ENCODE data around the gene PRRC2B.
"Not testable (repeated sequence)": the region's sequence is repeated elsewhere in the genome, so short reads cannot be mapped to it uniquely, and the experiment has no call there.

PRRC2B gene

GRCh38 chr9:131546336-131547084, 152.6 kb downstream of the PRRC2B start:
- FAIRE-seq: no peak

- FAIRE-seq: not testable (repeated sequence)
These were observed 155.3 kb downstream of the PRRC2B start for GRCh38 chr9:131549186-131549585.
